ENCODE results near the gene ANTXRL.
"Not testable (repeated sequence)": the region's sequence is repeated elsewhere in the genome, so short reads cannot be mapped to it uniquely, and the experiment has no call there.

ANTXRL gene

DNA sequence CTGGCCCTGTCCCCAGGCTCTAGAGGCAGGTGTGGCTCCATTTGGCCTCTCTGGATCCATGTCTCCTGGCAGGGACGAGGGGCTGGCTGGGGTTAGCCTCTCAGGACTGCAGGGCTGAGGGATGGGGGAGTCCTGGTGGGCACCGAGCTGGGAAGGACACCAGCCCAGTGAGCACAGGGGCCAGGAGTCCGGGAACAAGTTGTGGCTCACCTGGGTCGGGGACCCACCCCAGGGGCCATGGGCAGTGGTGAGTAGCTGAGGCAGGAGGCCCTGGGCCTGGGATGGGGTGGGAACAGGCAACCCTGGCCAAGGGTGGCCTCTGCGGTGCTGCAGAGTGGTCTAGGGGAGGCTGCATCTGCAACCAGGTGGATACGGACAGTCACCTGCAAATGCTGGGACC, 24.1 kb downstream of the ANTXRL start:
- DNase-seq: no peak

DNA sequence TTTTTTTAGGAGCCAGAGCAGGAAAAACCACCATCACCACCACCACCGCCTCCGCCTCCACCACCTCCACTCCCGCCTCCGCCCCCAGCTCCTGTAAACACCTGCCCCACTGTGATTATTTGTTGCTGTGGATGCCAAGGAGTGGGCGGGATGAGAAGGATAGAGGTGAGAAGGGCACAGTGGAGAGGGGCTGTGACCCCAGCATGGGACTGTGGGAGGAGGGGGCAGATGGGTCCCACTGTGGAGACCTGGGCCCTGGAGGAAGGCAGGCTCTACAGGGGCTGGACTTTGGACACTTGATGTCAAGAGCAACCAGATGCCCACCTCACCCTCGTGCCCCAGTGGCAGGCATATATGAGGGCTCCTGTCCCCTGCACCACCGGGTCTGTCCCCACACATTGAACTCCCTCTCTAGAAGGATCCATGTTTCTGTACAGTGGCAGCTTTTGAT, 24.7 kb downstream of the ANTXRL start:
- no peak for DNase-seq

DNA sequence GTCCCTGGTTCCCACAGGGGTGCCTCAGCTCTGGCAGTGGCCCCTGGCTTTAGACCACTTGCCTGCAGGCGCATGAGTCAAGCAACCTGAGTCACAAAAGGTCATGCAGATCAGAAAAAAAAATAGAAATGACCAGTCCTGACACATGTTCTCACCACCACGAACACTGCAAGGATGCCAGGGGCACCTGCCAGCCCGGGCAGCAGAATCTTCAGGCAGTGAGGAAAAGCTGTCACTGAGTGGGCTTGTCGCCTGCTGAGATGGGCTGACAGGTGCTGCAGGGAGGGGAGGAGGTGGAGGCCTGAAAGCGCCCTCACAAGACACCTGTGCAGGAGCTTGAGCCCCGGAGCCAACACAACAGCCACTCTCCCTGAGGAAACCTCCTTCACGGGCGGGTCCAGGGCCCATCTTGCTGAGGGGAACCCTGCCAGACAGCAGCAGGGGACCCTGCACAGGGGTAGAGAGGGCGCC, 25.2 kb downstream of the ANTXRL start:
- not testable (repeated sequence) for DNase-seq

DNA sequence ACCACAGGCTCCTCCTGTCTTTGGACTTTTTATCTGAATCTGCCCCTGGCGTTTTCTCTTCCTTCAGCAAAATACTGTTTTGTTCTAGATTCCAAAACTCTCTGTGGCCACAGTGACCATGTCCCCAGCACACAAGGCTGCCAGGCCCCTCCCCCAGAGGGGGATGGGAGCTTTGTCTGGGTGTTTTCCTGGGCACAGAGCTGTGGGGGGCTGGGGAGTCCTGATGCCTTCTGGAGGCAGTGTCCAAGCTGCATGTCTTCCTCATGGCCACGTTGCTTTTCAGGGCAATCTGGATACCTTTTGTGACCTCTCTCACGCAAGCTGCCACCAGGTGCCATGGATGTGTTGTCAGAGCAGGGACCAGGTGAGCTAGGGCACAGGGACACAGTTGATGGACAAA, 26.2 kb downstream of the ANTXRL start:
- no peak for DNase-seq

DNA sequence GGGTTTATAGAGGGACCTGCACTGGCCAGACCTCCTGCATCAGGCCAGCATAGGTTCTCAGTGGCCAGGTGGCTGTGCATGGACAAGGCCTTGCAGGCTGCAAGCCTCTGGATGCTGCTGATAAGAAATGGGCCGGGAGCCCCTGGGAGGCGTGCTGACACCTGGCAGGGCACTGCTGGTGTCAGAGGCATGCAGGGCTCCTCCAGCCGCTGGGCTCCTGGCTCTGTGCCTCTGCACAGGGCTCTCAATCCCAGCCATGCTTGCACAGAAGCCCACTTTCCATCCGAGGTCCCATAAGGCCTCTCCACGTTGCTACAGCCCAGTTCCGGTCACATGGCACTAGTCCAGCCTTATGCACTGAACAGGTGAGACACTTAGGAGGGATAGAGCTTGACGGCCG, 27.3 kb downstream of the ANTXRL start:
- no peak for DNase-seq

DNA sequence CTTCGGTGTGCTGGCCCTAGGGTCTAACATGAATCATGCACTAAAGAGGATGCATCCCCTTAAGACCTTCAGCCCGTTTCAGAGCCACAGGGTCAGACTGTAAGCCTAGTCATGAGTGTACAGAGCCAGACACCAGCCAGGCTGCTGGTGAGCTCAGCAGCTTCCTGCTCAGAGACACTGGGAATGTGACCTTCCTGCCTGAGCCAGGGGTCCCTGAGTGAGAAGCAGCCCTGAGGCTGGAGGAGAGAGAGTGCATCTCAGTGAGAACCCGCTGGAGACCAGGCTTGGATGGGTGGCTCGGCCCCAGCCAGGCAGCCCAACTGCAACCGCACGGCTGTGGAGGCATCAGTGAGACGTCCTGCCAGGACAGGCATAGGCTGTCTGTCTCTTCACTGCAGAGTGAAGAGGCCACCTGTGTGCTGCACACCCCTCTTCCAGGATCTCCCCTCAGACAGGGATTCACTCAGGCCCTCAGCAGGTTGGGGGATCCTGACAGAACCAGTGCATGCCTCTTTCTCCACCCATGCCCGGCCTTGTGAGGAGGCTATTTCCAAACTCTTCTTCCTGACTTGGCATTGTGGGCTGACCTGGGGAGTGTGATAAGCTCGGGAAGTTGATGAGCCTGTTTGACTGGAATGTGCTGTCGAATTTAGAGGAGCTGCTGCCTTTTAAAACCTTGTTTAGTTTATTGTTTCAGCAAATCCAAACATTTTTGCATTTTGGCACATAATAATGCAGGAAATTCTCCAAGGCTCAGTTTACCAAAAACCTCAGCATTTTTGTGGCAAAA, 28.5 kb downstream of the ANTXRL start:
- not testable (repeated sequence) for DNase-seq

DNA sequence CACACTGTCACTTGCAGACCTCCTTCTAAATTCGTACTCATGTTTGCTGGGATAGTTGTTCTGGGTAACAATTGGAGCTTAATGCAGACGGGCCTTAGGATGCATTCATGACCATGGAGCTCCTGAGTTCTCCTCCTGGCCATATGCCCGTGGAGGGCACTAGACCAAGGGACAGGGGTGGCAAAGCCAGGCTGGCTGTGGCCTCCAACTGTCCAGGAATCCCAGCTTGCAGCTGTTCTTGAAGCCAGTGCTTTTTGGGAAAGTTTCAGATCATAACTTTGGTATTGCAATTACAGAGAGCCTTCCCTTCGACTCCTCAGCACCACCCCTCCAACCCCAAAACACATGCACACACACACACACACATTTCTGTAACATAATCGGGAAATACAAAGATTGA, 30.6 kb downstream of the ANTXRL start:
- DNase-seq: no peak

DNA sequence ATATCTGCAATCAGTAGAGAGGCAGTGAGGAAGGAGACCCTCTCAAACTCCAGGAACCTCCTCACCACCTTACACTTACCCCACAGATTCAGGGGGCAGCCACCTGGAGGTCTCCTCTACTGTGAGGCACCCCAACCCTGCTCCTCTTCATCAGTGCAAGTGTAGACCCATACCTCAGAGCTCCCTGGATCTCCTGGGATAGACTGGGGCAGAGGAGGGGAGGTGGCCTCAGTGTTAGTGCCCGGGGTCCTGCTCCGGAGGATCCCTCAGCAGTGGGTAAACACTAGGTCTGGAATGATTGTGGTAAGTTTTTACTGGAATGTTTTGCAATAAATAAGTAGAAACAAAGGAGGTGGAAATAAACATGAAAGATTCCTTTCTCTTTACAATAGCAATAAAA, 31.1 kb downstream of the ANTXRL start:
- no peak for DNase-seq

DNA sequence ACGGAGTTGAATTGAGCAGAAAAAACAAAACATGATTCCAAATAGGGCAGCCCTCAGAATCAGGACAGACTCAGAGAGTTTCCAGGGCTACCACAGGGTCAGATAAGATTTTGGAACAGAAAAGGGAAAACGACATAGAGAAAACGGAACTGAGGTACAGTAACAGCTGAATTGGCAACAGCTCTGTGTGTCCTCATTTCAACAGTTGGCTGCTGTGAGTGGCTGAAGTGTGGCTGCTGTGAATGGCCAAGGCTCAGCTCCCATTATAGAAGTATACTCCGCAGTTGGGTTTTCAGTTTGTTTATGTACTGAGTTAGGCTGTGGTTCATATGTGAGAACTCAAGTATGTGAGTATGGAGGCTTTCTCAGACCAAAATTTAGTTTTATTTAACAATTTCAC, 32.0 kb downstream of the ANTXRL start:
- DNase-seq: no peak

DNA sequence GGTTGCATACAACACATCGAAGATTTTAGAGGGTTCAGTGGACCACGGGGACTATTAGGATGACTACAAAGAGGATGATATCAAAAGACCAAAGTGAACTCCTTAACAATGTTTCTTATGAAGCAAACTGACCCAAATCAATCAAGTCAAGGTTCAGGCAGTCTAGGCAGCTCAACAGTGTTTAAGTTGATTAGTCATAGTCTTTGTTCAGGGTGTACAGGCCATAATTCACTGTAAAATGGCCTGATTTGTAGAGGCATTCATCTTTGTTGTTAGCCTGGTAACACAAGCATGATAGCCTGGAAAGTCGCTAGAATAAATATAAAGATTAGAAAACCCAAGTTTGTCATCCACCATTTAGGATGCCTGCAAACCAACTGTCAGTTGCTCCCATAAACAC, 32.6 kb downstream of the ANTXRL start:
- no peak for DNase-seq

DNA sequence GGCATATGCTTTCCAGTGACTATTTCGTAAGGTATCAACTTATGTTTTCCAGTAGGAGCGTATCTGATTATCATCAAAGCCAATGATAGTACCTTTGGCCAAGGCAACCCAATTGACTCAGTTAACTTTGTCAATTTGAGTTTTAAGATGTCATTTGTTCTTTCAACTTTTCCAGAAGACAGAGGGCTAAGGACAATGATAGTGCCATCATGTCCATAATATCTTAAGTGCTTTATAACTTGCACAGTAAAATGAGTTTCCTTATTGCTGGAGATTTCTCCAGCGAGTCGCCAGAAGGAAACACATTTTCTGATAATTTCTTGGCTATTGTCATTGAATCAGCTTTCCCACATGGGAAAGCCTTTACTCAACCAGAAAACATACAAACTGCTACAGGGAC, 35.0 kb downstream of the ANTXRL start:
- DNase-seq: no peak

DNA sequence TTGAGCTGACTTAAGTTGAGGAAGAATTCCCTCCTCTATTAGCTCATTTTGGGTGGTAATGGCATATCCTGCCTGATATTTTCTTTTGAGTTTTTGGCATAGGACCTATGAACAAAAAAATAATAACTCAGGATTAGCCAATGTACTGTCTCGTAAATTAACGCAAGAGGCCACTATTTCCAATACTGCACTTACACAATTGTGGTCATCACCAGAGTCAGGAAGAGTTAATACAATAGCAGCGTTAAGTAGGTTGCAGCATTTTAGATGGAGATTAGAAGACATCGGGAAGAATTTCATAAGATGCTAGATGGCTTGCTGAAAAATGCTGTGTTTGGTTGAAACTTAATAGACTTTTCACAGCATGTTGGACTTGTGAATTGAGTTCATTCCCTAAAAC, 36.4 kb downstream of the ANTXRL start:
- no peak for DNase-seq

DNA sequence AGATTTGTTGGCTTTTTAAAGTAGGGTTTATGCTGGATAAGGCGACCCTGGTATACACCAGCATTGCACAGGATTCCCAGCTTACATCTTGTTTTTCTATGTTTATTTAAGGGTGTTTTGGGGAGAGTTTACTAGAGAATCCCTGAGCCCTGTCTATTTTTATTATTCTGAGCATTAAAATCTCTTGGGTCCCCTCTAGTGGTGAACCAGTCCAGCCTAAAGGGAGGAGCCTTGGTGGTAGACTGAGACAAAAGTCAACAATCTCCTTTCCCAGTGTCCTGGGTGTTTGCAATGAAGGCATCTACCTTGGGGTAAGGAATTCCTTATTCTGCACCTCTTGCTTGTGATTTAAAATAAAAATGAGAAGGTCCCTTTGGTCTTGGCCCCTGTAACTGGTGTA, 38.2 kb downstream of the ANTXRL start:
- DNase-seq: no peak

DNA sequence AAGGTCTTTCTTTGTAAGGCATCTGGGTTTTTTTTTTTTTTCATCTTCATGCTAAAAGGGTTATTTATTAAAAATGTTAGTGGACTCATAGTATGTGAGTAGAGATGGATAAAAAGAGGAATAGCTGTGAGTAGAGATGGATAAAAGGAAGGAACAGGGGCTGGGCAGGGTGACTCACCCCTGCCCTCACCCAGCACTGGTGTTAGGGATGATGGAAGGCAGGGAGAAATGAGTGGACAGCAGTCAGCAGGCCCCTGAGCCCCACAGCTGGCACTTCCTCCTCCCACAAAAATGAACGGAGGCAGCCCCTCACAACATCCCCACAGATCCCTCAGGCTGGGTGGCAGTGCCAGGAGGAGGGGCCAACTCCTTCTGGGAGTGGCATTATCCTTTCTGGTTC, 39.3 kb downstream of the ANTXRL start:
- no peak for DNase-seq

DNA sequence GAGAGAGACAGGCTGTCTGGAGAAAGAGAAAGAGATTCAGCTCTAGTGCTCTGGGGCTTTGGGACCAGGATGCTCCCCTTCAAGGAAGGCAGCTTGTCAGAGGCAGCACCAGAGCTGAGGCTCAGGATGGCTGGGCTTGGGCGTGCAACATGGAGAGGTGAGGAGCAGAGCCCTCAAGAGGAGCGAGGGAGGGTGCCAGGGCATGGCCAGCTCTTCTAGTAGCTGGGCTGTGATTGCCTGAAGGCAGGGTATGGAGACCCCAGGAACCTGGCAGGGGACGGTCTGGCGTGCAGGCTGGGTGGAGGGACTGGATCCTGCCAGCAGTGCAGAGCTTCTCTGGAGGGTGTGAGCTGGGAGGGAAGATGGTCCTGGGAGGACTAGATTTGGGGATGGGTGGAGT, 40.2 kb downstream of the ANTXRL start:
- DNase-seq: no peak

DNA sequence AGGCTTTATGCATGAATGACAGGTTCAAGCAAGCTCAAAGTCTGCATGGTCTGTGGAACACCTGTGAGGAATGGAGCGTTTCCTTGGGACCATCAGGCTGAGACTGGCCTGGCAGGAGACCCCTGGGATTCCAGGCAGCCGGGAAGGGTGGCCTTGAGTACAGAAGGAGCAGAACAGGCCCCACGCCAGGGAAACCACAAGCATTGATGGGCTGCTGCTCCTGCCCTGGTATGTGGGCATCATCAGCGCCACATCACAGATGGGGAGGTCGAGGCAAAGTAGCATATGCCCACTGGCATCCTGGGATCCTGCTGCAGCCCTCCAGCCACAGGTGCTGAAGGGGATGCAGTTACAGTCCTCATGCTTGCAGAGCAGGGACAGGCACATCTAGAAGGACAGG, 40.9 kb downstream of the ANTXRL start:
- no peak for DNase-seq

DNA sequence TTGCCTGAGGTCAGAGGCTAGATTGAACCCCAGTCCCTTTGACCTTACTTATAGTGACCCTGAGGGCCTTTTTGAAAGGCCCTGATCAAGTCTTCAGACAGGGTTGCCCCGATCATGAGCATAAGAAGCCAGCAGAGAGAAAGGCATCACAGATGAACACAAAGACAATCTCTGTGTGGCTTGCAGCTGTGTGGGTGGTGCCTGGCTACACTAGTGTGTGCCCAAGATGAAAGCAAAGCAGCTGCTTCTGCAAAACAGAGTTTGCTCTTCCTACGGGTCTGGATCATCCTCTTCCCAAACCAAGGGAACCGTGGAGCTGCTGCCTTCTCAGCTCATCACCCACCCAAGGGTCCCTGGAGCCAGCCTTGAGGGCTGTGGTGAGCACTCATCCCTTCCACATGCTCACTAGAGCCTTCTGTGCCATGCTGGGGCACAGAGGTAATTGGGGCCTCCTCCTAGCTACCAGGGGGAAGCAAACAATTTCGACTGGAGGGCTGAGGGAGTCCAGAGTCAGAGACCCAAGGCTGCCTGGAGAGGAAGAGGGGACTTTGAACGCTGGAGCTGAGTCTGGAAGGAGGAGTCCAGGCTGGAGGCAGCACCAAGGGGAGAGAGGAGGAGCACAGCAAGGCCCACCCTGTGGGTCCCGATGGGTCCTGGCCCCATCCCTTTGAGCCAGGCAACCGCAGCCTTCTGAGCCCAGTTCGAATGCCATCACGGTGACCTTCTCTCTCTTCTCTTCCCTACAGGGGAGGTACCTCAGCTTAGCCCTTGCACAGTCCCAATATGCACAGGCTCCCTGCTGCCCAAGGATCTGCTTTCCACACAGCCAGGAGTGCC, 42.3 kb downstream of the ANTXRL start:
- no peak for DNase-seq

DNA sequence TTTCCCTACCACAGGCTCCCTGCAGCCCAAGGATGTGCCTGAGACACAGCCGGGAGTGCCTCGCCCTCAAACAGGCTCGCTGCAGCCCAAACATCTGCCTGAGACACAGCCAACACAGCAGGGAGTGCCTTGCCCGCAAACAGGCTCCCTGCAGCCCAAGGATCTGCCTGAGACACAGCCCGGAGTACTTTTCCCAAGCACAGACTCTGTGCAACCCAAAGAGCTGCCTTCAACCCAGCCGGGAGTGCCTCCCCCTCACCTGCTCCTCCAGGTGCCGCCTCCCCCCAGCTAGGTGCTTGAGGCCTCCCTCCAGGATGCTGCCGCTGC, 42.9 kb downstream of the ANTXRL start:
- no peak for DNase-seq

DNA sequence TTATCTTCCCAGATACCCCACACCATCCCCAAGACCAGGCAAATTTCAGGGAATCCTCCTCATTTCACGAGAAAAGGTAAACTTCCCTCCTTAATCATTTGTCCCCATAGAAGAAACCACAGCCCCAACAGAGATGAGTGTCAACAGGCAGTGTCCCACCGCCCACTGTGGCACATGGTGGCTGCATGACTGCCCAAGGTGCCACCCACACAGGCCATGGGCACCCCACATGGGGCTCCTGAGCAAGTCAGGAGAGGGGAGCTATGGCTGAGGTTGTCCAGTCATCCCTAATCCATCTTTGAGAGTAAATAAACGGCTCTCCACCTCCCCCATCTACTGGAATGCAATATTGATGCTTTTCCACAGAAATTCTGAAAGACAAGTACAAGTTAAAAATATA, 44.1 kb downstream of the ANTXRL start:
- DNase-seq: no peak

DNA sequence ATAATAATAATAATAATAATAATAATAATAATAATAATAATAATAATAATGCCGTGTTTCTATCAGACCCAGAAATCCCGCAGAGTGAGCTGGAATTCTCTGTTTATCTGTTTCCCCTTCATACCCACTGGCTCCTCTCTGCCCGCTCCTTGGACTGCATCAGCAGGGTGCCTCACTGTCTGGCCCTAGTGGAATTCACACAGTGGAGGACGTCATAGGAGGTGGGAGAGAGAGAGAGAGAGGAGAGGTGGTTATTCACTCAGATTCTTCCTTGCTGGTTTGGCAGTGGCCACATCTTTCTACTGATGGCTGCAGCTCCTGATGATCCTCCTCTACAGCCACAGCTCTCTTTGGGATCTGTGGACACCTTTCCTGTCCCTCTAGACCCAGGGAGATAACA, 78.7 kb downstream of the ANTXRL start:
- DNase-seq: not testable (repeated sequence)

DNA sequence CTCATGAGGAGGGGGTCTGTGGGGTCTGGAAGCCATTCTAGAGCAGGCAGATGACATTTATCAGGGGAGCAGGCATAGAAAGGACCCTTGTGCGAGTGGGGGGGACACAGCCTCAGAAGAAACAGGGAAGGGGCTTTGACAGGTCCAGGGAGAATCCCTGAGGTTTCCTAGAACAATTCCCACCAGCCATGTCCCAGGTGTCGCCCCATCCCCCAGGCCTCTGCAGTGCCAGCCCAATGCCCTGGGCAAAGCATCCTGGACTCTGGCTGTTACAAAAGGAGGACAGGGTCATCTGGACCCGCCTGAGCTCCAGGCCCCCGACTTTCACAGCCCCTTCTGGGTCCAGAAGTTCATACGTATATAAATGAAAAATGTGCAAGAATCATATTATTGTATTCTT, 80.4 kb downstream of the ANTXRL start:
- not testable (repeated sequence) for DNase-seq

DNA sequence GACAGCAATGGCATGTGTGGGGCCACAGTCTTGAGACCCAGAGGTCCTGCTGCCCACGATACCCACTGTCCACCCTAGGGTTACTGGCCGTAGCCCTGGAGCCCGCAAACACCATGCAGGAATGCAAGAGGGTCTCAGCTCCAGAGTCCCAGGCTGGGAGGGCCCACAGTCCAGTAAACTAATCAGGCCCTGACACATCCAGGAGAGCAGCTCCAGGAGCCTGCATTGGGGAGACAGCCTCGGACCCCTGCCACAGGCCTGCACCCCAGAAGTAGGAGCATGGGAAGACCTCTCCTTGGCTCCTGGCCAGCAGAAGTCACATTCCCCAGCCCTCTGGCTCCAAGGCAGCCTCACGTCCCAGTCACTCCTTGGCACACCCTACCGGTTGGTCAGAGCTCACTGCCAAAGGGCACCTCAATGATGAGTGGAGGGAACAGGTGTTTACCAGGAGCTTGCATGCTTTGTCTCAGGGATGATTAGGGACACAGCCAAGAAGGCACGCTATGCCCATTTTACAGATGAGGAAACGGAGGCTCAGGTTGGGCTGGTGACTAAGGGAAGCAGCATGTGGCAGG, 81.0 kb downstream of the ANTXRL start:
- DNase-seq: not testable (repeated sequence)

DNA sequence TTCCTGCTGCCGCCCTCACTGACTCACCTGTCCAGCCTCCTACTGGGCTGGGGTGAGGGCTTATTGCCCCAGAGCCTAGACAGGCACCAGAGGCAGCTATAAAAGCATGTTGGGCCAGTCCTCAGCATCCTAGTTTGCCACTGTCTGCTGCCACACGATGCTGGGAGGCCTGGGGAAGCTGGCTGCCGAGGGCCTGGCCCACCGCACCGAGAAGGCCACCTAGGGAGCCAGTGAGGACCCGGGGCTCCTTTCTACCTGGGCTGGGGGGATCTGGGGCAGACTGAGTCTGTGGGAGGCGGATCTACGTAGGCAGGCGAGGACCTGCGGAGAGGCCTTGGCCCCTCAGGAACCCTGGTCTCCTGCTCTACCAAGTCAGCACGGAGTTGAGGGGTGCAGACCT, 82.2 kb downstream of the ANTXRL start:
- DNase-seq: not testable (repeated sequence)

DNA sequence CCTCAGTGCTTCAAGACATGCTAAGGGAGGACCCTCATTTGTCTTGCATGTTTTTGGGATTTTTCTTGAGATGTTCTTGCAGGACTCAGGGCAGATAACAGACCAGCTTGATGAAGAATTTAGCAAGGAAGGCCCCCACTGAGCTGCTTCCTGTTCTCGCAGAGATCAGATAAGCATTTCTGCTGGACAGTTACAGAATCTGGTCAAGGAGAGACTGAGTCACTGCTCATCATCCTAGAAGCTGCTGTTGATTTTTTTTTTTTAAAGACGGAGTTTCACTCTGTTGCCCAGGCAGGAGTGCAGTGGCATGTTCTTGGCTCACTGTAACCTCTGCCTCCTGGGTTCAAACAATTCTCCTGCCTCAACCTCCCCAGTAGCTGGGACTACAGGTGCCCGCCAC, 87.6 kb downstream of the ANTXRL start:
- DNase-seq: not testable (repeated sequence)

Measured in NCI-H1436 treated with DMSO at 0.1 percent for 48 hours (cell line).